ENCODE data around the gene ZNF121.

DNA sequence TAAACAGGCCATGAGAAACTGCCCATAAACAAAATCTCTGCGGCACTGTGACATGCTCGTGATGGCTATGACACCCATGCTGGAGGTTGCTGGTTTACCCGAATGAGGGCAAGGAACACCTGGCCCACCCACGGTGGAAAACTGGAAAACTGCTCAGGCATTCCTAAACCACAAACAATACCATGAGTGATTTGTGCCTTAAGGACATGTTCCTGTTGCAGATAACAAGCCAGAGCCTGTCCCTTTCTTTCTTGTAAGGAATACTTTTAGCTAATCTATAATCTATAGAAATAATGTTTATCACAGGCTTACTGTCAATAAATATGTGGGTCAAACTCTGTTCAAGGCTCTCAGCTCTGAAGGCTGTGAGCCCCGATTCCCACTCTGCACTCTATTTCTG, 24.6 kb upstream of the ZNF121 start:
- TF ChIP-seq, protein P1, sequence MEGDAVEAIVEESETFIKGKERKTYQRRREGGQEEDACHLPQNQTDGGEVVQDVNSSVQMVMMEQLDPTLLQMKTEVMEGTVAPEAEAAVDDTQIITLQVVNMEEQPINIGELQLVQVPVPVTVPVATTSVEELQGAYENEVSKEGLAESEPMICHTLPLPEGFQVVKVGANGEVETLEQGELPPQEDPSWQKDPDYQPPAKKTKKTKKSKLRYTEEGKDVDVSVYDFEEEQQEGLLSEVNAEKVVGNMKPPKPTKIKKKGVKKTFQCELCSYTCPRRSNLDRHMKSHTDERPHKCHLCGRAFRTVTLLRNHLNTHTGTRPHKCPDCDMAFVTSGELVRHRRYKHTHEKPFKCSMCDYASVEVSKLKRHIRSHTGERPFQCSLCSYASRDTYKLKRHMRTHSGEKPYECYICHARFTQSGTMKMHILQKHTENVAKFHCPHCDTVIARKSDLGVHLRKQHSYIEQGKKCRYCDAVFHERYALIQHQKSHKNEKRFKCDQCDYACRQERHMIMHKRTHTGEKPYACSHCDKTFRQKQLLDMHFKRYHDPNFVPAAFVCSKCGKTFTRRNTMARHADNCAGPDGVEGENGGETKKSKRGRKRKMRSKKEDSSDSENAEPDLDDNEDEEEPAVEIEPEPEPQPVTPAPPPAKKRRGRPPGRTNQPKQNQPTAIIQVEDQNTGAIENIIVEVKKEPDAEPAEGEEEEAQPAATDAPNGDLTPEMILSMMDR (IDR thresholded peaks at IDR 0.05), result no peak
- no peak for TF ChIP-seq POLR2AphosphoS5 (IDR thresholded peaks at IDR 0.05)
- TF ChIP-seq POLR2A (IDR thresholded peaks at IDR 0.05), result no peak
- no peak for TF ChIP-seq EP300 (IDR thresholded peaks at IDR 0.05)

Data from sigmoid colon (tissue), 4 donors.